GM12878 (cell line): ENCODE data around the gene KIAA1328. TPM values are rescaled to one million over a fixed set of nuclear protein-coding genes. Genes with fewer than 3 reads are reported as not detected.

Source experiments
- BCL11A ChIP-seq: IDR thresholded peaks from 2 replicates; pipeline ENCODE4 v1.6.1; 2011; ENCODE audit warnings: low read depth, low read length
- JUND ChIP-seq: IDR thresholded peaks from 2 replicates; pipeline ENCODE4 v1.6.1; 2012; ENCODE audit warnings: low read depth, mild to moderate bottlenecking, low read length, improper control_type of control experiment, moderate library complexity
- MEF2A ChIP-seq: IDR thresholded peaks from 2 replicates; pipeline ENCODE4 v1.6.1; 2011; ENCODE audit warnings: low read depth, mild to moderate bottlenecking, low read length, moderate library complexity; ENCODE audit not compliant: insufficient read depth
- NKRF ChIP-seq: fragments of 450-650 bp; conservative IDR thresholded peaks from 2 replicates; pipeline ENCODE4 v1.6.1; 2017; ENCODE audit warnings: mild to moderate bottlenecking, moderate library complexity
- SPI1 ChIP-seq: IDR thresholded peaks from 2 replicates; pipeline ENCODE4 v1.6.1; 2011; ENCODE audit warnings: low read depth, mild to moderate bottlenecking, low read length, moderate library complexity, borderline replicate concordance; ENCODE audit not compliant: insufficient read depth
- polyA plus RNA-seq, 11 experiments: library from polyadenylated mRNA; depleted of rRNA in 4 of 11; unstranded in 6 of 11; stranded (reverse) in 5 of 11; fragments of >200 nt; fragmentation: Nextera tagmentation in 4 of 11; fragmentation: Illumina TruSeq in 1 of 11; extraction: Ambion mirVana in 4 of 11; extraction: Trizol in 1 of 11; gene quantifications; 1 replicate in 1 of 11; 2 replicates in 10 of 11; pipeline versions ENCODE4 v1.2.1 to v1.2.3, GENCODE V29; 2011 to 2016; ENCODE audit warnings: inconsistent platforms in 2 of 11, missing spikeins in 2 of 11, low read depth in 1 of 11
- total RNA-seq, 4 experiments: library from RNA; depleted of rRNA in 3 of 4; stranded (reverse); fragments of >200 nt in 3 of 4; fragmentation: Illumina TruSeq in 1 of 4; extraction: Trizol in 1 of 4; gene quantifications; 2 replicates each; pipeline versions ENCODE4 v1.2.1 to v1.2.3, GENCODE V29; 2013 to 2021
- TF ChIP-seq, protein P1 (sequence below): fragments of 450-650 bp; IDR thresholded peaks from 2 replicates; pipeline ENCODE4 v1.6.1; 2017; ENCODE audit warnings: mild to moderate bottlenecking, moderate library complexity

Gene KIAA1328
- total and polyA plus RNA-seq, 10 of the 15 experiments (the other 5 are each of a cell fraction or from before 2014, with no cell fraction given) = 3.1 to 7.1 (median 4.6) TPM

- TF ChIP-seq, protein P1, sequence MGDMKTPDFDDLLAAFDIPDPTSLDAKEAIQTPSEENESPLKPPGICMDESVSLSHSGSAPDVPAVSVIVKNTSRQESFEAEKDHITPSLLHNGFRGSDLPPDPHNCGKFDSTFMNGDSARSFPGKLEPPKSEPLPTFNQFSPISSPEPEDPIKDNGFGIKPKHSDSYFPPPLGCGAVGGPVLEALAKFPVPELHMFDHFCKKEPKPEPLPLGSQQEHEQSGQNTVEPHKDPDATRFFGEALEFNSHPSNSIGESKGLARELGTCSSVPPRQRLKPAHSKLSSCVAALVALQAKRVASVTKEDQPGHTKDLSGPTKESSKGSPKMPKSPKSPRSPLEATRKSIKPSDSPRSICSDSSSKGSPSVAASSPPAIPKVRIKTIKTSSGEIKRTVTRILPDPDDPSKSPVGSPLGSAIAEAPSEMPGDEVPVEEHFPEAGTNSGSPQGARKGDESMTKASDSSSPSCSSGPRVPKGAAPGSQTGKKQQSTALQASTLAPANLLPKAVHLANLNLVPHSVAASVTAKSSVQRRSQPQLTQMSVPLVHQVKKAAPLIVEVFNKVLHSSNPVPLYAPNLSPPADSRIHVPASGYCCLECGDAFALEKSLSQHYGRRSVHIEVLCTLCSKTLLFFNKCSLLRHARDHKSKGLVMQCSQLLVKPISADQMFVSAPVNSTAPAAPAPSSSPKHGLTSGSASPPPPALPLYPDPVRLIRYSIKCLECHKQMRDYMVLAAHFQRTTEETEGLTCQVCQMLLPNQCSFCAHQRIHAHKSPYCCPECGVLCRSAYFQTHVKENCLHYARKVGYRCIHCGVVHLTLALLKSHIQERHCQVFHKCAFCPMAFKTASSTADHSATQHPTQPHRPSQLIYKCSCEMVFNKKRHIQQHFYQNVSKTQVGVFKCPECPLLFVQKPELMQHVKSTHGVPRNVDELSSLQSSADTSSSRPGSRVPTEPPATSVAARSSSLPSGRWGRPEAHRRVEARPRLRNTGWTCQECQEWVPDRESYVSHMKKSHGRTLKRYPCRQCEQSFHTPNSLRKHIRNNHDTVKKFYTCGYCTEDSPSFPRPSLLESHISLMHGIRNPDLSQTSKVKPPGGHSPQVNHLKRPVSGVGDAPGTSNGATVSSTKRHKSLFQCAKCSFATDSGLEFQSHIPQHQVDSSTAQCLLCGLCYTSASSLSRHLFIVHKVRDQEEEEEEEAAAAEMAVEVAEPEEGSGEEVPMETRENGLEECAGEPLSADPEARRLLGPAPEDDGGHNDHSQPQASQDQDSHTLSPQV = no peak
- TF ChIP-seq SPI1 (no peak), NKRF (no peak), MEF2A (no peak), JUND (no peak), BCL11A (no peak)
These were observed 331.3 kb downstream of the KIAA1328 start (continued) for GRCh38 chr18:37160038-37160820.
